NCI-H2196 treated with DMSO at 0.1 percent for 48 hours (cell line): Measurements from ENCODE around the gene IFNA1.
"Not testable (repeated sequence)": the region's sequence is repeated elsewhere in the genome, so short reads cannot be mapped to it uniquely, and the experiment has no call there.

ENCODE experiments used
- DNase-seq: peaks from one replicate; lab custom pipeline; 2025; ENCODE audit not compliant: unreplicated experiment; lab: John Stamatoyannopoulos, UW

IFNA1 gene

GRCh38 chr9:21443849-21444625 is 3.8 kb downstream of the IFNA1 start:
- no peak for DNase-seq

GRCh38 chr9:21449312-21449711 is 9.1 kb downstream of the IFNA1 start:
- not testable (repeated sequence) for DNase-seq

GRCh38 chr9:21450733-21451394 is 10.6 kb downstream of the IFNA1 start:
- no peak for DNase-seq

- no peak for DNase-seq
These were observed 12.4 kb downstream of the IFNA1 start for GRCh38 chr9:21452681-21453080.

- no peak for DNase-seq
These were observed 13.9 kb downstream of the IFNA1 start for GRCh38 chr9:21454149-21454548.

- no peak for DNase-seq
These were observed 15.1 kb downstream of the IFNA1 start for GRCh38 chr9:21455320-21455719.

- no peak for DNase-seq
These were observed 21.1 kb downstream of the IFNA1 start for GRCh38 chr9:21461377-21461776.

GRCh38 chr9:21465138-21465537 is 24.9 kb downstream of the IFNA1 start:
- DNase-seq: no peak

GRCh38 chr9:21465859-21466518 is 25.8 kb downstream of the IFNA1 start:
- DNase-seq: no peak

- no peak for DNase-seq
These were observed 29.9 kb downstream of the IFNA1 start for GRCh38 chr9:21470126-21470525.

GRCh38 chr9:21473236-21473635 is 33.0 kb downstream of the IFNA1 start:
- no peak for DNase-seq

GRCh38 chr9:21477466-21477865 is 37.2 kb downstream of the IFNA1 start:
- no peak for DNase-seq

GRCh38 chr9:21479152-21479702 is 39.0 kb downstream of the IFNA1 start:
- no peak for DNase-seq

- DNase-seq: no peak
These were observed 41.3 kb downstream of the IFNA1 start for GRCh38 chr9:21481470-21482056.

- no peak for DNase-seq
These were observed 42.0 kb downstream of the IFNA1 start, which contains the start of gene IFNE for GRCh38 chr9:21482213-21482612. TSS of gene IFNE (minus strand) at chr9:21482313. CDS start at chr9:21481694, 619 bp downstream.
